HG03457 (cell line): Measurements from ENCODE around the gene PBX3.

Source experiments
- ATAC-seq: cut with Tn5 transposase; IDR thresholded peaks from one replicate; pipeline ENCODE4 v1.9.1; 2021; ENCODE audit warnings: moderate number of reproducible peaks; ENCODE audit not compliant: unreplicated experiment

PBX3 gene

DNA sequence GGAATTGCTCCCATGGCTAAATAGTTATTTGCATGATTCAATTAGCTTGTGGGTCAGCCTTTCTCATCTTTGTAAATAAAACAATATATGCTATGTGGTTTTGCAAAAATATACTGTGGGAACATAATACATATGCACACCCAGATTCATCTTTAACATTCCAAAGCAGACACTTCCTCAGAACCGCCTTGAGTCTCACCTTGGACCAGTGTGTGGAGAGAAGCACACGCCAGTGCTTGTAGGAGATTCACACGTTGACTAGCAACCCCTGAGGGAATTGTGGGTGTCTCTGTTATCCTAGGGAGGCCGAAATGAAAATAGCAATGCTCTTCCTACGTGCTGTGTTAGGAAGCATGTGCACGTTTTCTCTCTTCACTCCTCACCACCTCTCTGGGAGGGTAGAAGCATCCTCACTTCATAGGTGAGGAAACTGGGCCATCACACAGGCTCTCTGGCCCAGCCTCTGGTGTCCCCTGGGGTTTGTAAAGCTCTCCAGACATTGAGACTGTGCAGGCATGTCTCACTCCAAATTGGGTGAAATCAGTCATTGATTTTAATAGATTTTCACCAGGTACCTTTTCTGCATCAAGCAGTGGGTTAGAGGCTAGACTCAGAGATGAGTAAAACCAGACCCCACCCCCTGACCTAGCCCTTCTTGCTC lies 221.7 kb downstream of the PBX3 start:
- no peak for ATAC-seq

DNA sequence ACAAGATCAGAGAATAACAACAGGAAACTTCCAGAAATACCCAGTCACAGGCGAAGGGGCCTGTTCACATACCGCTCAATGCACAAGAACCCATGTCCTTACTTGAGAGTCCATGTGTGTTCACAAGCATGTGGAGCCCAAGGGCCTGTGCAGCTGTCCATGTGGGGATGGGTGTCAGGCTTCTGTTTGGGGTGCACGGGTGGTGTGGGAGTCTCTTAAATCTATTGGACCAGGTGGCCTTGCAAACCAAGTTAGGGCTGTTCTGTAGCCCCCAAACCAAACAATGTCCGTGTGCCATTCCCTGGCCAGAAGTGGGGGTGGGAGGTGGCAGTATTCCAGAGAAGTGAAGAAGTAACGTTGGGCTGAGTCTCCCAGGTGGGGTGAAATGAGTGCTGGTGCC lies 222.3 kb downstream of the PBX3 start:
- ATAC-seq: no peak

DNA sequence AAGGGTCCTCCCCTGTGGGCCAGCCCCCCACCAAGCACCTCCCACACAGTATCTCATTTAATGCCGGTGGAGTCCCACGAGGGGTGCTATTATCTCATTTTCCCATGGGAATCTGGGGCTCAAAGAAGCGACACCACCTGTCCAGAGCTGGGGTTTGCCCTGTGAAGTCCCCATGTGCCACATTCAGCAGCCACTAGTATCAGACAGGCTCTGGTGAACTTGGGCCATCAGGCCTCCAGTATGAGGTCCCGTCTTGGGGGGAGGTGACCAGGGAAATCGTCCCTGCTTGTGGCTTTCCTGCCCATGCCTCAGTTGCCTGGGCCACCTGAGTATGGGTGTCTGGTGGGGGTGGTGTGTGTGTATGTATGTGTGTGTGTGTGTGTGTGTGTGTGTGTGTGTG lies 222.7 kb downstream of the PBX3 start:
- no peak for ATAC-seq

DNA sequence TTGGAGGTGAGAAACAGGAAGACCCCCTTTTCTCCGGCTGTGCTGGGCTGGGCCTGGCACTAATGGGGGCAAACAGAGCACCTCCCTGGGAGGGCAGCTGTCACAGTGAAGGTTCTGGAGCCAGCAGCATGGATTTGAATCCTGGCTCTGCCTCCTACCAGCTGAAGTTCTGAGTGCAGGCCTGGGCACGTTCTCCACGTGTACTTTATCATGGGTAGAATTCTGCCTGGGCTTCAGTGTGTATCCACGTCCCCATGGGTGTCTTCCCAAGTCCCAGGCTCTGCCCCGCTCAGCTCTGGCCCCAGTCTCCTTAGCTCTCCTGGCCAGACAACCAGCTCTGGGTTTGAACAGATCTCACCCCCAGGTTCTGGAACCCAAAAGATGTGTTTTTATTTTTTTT lies 223.2 kb downstream of the PBX3 start:
- ATAC-seq: no peak

DNA sequence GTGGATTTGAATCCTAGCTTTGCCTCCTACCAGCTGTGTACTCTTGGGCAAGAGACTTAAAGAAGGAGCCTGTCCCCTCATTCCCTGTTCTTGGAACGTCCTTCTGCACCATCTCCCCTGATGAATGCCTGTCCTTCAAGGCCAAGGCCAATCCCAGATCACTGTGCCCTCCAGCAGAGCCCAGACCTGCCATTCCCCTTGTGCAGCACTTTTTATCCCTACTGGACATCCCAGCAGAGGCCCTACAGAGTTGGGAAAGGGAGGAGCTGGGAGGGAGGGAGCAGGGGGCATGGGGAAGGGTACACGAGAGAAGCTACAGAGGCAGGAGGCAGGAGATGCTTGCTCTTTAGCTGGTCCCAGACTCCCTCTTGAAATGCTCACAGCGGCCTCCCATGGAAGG lies 223.9 kb downstream of the PBX3 start:
- ATAC-seq: no peak

DNA sequence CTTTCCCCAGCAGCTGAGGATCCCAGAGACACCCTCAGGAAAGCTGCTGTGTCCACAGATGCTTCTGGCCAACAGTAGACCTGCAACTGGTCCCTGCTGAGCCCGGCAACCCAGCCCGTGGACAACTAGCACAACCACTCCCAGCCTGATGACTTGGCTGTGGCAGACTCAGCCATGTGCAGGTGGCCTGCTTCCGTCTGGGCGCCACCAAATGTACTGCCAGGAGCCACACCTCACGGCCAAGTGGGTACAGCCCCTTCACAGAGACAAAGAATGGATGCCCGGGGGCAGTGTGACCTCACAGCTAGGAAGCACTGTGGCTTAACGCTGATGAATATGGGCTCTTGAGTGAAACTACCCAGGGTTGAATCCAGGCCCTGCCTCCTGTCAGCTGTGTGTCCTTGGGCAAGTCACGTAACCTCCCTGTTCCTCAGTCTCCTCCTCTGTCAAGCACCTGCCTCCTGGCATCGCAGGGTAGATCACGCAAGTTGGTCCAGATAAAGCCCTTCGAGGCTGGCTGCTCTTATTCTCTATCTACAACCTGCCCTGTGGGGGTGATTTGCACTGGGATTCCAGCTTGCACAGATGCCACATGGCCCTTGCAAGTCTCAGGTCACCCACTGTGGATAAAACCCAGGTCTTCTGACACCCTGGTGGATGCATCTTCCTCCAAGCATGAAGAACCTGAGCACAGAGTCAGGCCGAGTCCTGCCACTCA lies 225.0 kb downstream of the PBX3 start:
- no peak for ATAC-seq

DNA sequence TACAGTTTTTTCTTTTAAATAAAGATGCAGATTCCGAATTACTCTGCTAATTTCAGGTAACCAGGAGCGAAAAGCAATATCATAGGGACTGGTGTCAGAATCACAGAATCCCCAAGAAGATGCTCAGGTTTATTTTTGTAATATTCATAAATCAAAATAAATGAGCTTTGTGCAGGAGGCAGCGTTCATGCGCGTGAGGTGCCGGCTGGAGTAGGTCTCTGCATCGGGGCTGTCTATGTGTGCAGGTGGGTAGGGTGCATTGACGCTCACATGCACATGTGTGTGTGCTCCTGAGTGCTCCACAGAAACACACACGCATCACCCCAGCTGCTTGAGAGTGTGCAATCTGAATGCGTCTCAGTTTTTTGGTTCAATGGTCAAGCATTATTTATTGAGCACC lies 226.4 kb downstream of the PBX3 start:
- no peak for ATAC-seq

DNA sequence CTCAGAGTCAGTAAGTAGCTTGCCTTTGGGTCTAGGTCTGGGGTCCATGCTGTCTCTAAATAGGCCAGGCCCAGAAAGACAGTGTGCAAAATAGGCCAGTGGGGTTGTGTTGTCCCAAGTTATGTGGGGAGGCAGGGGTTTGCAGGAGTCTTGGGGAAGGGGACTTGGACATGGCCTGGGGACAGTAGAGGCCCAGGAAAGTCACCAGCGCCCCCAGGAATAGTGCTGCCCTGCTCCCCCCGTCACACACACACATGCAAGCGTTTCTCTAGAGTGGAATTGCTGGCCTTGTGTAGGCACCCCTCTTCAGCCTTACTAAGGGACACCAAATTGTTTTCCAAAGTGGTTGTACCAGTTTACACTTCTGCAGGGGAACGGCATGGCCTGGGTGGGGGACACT lies 227.5 kb downstream of the PBX3 start:
- no peak for ATAC-seq

DNA sequence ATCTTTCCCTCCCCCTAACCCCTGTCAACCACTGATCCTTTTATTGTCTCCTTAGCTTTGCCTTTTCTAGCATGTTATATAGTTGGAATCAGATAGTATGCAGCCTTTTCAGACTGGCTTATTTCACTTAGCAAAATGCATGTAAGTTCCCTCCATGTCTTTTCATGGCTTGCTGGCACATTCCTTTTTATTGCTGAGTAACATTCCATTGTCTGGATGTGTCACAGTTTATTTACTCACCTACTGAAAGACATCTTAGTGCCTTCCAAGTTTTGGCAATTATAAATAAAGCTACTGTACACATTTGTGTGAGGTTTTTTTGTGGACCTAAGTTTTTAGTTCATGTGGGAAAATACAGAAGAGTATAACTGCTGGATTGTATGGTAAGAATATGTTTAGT lies 230.1 kb downstream of the PBX3 start:
- ATAC-seq: no peak

DNA sequence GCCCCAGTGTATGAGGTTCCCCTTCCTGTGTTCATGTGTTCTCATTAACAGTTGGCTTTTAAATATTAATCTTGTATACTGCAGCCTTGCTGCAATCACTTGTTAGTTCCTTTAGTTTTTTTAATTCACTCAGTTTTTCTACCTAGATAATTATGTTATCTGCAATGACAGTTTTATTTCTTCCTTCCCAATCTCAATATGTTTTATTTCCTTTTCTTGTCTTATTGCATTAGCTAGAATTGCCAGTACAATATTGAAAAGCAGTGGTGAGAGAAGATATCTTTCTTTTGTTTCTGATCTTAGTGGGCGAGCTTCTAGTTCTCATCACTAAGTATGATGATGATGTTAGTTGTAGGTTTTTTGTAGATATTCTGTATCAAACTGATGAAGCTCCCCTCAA lies 232.2 kb downstream of the PBX3 start:
- no peak for ATAC-seq

DNA sequence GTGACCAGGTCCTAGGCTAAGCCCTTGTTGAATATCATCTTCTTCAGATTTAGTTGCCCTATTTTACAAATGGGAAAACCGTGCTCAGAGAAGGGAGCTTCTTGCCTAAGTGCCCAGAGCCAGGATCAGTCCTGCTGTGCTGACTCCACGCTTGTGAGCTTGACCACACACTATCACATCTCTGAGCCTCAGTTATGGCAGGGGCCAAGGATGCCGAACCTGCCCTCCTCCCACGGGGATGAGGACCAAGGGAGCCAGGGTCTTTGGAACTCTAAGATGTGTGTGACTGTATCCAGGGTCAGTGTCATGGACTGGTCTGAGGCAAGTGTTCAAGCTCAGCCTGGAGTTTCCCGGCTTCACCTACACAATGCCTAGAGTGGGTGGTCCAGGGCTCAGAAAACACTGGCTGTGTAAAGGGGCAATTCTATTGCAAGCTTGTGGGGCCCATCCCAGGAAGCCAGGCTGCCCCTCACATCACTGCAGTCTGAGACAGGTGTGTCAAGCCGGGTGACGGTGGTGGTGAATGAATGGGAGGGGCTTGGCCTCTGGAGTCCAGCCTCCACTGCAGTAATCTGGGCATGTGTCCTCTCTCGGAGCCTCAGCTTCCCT lies 235.7 kb downstream of the PBX3 start:
- no peak for ATAC-seq

DNA sequence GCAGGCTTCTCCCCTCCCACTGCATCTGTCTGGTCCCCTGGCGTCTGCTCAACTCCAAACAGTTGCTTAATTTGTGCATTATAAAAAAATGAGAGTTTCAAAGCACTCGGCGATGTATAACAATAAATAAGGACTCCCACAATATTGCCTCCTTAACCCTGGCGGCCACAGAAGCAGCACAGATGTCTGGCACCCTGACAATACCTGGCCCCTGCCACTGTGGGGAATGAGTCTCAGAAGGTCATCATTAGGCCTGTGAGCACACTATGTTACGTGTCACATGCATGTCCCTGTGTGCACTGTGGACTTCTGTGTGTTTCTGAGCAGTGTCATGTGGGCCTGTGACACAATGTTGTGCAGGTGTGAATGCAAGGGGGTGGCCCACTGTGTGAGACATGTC lies 236.5 kb downstream of the PBX3 start:
- no peak for ATAC-seq

DNA sequence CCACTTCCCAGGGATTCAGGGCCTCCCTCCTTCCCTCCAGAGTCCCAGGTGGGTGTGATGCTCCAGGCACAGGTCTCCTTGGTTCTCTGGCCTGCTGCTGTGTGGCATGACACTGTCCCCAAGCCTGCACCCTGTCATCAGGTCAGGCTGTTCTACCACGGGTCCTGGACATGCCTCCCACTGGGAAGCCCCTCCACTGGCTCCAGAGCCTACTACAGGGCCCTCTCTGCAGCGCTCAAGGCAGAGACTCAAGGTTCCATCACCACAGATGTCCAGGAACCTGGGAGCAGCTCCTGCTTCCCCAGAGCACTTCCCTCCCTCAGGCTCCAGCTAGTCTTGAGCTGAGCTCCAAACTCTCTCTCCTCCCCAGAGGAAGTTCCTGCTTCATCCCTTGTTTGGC lies 237.3 kb downstream of the PBX3 start:
- ATAC-seq: no peak

DNA sequence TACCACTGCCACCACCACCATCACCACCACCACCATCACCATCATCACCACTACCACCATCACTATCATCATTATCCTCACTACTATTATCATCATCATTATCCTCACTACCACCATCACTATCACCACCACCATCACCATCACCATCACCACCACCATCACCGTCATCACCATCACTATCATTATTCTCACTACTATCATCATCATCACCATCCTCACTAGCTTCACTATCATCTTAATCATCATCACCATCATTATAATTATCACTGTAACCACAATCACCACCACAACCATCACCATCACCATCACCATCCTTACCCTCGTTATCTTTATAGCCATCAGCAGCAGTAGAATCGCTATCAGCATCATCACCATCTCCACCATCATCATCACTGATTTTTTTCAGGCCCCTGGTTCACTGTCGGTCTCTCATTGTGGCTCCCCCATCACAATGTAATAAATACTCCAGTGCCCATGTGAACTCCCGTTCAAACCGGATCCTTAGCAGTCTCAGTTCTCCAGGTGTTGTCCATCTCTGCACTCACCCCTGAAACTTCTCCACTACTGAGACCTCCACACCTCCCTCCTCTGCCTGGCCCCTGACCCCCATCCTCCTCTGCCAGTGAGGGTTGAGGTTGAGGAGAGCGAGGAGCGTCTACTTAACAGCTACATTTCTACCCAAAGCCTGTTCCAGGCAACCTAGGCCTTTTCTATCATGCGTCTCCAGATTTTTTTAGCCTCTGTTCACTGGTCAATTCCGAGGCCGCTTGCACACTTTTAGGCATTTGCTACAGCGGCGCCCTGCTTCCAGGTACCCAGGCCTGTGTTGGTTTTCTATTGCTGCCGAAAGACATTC lies 238.2 kb downstream of the PBX3 start:
- ATAC-seq: no peak

DNA sequence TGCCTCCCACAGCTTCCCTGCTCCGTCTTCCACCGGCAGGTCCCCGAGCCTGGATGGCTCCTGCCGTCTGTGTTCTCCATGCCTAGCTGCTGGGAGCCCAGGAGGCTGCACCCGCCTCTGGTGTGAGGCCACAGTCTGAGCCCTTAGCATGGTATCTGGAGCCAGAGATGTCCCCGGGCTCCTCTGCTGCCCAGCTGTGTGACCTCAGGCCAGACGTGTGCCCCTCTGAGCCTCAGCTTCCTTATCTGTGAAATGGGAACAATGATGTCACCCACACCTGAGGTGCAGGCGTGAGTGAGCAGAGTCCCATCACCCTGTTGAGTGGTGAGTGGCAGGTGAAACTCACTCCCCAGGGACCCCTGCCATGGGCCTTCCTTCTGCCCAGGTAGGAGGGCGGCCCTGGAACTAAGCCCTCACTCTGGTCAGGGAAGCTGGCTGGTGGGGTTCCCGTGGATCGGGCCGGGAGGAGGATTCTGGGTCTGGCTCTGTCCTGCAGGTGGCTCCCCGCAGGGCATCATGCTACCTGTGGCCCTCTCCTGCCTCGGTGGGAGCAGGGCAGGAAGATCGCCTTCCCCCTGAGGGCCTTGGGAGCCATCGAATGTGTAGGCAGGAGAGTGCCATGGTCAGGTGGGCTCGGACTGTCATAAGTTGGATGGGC lies 239.0 kb downstream of the PBX3 start:
- no peak for ATAC-seq

DNA sequence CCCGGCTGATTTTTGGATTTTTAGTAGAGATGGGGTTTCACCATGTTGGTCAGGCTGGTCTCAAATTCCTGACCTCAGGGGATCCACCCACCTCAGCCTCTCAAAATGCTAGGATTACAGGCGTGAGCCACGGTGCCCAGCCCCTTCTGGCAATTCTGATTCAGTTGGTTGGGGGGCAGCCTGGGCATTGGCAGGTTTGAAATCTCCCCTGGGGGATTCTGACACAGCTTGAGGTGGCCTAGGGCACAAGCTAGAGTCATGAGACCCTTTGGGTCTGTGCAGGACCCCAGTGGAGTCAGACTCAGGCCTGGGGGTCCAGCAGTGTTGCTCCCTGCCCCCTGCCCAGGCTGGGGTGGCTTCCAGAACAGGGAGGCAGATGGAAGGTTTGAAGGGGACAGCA lies 239.8 kb downstream of the PBX3 start:
- ATAC-seq: no peak

DNA sequence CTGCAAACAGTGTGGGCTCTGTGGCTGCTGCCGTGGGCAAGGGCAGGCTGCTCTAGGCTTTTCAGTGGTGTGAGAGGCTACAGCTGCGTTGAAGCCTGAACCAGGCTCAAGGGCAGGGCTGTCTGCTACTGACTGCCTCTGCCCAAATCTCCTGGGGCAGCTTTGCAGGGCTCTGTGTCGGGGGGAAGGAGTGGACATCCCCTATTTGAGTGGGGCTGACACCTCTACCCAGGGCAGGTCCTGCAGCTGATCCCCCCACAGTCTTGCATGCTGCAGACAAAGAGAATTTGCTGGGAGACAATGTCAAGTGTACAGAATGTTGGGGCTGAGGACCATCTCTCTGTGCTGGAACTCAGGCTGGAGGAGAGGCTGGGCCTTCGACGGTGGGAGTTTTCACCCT lies 240.2 kb downstream of the PBX3 start:
- ATAC-seq: no peak

DNA sequence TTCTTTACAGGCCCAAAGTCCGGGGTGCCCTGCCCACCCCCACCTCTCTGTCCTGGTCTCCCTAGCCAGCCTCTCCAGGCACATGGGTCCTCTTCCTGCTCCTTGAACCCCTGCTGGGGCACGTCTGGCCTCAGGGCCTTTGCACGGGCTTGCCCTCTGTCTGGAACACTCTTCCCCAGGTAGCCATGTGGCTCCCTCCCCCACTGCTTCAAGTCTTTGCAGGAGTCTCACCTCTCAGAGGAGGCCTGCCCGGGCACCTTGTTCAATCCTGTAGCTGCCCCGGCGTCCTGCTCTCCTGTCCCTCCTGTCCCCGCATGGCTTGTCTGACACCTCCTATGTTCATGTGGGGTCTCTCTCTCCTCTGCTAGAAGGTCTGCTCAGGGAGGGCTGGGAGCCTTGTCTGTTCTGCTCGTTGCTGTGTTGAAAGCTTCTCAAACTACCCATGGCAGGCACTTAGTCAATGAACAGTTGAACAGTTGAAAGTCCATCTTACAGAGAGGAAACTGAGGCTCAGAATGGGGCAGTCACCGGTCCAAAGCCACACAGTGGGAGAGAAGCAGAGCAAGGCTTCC lies 241.4 kb downstream of the PBX3 start:
- no peak for ATAC-seq

DNA sequence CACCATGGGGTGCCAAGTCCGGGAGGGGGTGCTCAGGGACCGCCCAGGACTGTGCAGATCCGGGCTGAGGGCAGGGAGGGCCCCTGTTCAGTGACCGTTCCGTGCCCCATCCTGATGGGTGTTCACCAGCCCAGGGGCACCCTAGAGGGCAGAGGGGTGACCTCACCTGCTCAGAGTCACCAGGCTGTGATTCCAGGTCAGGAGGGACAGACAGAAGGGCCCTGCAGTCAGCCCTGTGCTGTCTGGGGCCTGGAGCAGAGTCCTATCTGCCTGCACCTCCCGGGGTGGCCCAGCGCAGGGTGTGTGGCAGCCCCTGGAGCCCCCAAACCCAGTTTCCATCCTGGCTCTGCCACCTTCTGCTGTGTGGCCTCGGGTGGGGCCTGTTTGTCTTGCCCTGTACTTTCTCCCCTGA lies 241.9 kb downstream of the PBX3 start:
- ATAC-seq: no peak

DNA sequence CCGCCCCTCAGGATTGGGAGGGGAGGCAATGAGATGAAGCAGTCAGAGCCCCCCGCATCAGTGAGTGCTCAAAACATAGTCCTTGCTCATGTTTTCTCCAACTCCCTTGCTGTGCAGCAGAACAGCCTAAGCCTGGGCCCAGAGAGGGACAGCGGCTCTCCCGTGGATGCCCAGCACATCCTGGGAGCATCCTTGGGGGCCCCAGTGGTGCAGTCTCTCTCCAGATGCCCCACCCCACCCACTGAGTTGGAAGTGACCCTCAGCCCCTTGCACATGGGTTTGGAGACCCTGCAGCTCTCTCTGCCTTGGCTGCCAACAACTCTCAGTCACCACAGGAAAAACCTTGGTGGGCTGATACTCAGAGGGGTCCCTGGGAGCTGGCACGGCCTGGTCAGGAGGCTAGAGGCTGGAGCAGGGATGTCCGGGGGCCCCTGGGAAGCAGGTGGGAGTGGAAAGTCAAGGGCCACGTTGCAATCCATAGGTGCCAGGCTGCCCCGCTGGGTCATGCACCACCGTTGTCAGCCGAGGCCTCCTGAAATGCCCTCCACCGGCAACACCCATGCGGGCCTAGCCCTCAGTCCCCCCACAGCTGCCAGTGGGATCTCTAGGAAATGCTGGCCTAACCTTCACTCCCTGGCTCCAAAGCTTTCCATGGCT lies 242.5 kb downstream of the PBX3 start:
- no peak for ATAC-seq
